ENCODE data around the gene CDKL1.

CDKL1 gene

DNA sequence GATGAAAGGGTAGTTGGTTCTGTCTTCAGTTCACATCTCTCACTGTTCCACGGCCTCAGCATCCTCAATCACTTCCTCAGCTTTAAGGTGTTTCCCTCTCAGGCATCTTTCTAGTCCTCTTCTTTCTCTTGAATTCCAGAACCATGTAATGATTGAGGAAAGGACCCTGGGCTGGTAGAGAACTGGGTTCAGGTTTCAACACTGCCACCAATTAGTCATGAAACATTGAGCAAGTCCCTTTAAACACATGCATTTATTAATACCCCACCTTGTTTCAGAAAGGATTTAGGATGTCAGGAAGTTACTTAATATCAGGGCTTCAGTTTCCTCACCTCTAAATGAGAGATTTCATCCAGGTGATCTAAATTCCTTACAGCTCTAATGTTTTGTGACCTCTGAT, 77.4 kb downstream of the CDKL1 start:
- TF ChIP-seq YY1 (IDR thresholded peaks at IDR 0.05; ENCODE audit: low read depth) (no peak), EGR1 (IDR thresholded peaks at IDR 0.05) (no peak), EP300 (IDR thresholded peaks at IDR 0.05; ENCODE audit: borderline replicate concordance) (no peak), TAF1 (IDR thresholded peaks at IDR 0.05; ENCODE audit: low read depth) (no peak), FOXM1 (IDR thresholded peaks at IDR 0.05; ENCODE audit: borderline replicate concordance, low read depth) (no peak)

DNA sequence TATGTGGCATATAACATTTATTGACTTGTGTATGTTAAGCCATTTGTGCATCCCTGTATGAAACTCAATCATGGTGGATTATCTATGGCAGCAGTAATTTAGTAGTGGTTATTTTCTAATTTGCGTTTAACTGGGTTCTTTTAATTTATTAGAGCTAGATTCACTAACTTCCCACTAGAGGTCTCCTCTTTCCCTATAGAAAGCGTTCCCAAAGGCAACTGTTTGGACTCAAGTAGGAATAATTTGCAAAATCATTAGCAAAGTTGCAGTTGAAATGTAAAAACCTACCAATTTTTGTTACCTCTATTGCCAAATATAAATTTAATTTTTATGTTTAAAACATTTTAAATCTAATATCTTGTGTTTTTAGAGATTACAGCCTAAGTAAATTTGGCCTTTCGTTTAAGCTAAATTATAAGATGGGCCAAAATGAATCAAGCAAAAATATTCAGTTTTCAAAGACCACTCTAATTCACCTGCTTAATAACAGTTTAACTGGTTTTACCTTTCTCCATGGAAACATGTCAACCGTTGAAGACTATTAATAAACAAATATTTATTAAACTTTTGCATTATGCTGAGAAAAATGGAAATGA, 78.6 kb downstream of the CDKL1 start:
- TF ChIP-seq NFIC (IDR thresholded peaks at IDR 0.05) (no peak), TEAD4 (IDR thresholded peaks at IDR 0.05) (no peak), ZBTB7A (IDR thresholded peaks at IDR 0.05; ENCODE audit: low read depth) (no peak), RAD21 (IDR thresholded peaks at IDR 0.05; ENCODE audit: low read depth) (peak; percentile 63), CREB1 (IDR thresholded peaks at IDR 0.05; ENCODE audit: low read depth) (no peak)
- TF ChIP-seq, protein P1, sequence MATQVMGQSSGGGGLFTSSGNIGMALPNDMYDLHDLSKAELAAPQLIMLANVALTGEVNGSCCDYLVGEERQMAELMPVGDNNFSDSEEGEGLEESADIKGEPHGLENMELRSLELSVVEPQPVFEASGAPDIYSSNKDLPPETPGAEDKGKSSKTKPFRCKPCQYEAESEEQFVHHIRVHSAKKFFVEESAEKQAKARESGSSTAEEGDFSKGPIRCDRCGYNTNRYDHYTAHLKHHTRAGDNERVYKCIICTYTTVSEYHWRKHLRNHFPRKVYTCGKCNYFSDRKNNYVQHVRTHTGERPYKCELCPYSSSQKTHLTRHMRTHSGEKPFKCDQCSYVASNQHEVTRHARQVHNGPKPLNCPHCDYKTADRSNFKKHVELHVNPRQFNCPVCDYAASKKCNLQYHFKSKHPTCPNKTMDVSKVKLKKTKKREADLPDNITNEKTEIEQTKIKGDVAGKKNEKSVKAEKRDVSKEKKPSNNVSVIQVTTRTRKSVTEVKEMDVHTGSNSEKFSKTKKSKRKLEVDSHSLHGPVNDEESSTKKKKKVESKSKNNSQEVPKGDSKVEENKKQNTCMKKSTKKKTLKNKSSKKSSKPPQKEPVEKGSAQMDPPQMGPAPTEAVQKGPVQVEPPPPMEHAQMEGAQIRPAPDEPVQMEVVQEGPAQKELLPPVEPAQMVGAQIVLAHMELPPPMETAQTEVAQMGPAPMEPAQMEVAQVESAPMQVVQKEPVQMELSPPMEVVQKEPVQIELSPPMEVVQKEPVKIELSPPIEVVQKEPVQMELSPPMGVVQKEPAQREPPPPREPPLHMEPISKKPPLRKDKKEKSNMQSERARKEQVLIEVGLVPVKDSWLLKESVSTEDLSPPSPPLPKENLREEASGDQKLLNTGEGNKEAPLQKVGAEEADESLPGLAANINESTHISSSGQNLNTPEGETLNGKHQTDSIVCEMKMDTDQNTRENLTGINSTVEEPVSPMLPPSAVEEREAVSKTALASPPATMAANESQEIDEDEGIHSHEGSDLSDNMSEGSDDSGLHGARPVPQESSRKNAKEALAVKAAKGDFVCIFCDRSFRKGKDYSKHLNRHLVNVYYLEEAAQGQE (IDR thresholded peaks at IDR 0.05; ENCODE audit: low read depth): no peak

DNA sequence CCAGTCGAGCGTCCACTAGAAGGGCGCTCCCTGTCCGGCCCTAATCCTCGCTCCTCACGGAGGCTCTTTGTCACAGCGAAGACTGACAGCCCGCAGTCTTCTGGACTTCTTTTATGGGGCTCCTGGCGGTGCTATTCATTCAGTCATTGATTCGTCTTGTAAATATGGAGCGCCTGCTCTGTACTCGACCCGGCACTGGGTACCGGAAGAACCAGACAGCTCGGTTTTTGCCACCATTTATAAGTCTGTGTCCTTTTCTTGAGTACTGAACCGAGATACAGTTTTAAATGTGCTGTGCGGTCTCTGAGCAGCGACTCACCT, 84.0 kb downstream of the CDKL1 start:
- no peak for TF ChIP-seq EGR1 (IDR thresholded peaks at IDR 0.05)

DNA sequence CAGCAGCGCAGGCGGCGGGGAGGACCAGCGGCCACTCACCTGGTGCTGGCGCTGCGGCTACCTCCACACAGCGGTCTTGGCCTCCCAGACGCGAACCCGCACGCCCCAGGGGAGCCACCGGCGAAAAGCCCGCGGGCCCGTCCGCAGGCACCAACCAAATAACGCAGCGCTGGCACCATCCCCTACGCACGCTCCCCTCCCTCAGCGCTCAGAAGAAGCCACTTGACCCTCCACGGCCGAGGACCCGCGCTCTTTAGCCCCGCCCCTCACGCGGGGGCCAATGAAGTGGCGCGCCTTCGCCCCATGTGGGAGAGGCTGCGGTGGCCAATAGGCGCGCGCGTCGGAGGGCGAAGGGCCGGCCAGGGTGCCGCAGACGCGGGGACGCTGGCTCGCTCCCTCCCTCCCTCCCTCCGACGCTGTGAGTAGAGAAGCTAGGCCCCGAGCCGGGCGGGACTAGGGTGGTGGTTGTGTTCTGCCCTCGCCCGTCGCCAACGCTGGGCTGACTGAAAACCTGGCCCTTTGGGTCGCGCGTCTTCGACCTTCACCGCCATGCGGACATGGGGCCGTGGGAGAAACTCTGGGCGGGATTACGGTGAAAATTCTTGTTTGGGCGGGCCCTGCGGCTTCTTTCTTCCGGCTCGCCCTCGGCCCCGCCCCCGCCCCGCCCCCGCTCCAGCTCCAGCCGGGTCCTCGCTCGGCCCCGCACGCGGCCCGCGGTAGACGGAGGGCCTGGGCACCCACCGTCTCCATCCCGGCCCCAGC, 84.5 kb downstream of the CDKL1 start, which contains the start of the genes DMAC2L and L2HGDH:
DMAC2L (plus strand) TSS at position 353 of the 762 bp plus-strand sequence. CDS start 9,164 bp downstream, outside the sequence.
L2HGDH (minus strand) TSS at position 258 of the 762 bp plus-strand sequence; CDS start at position 179, 79 bp downstream.
- TF ChIP-seq EGR1 (IDR thresholded peaks at IDR 0.05) (peak; percentile 42), CREB1 (IDR thresholded peaks at IDR 0.05; ENCODE audit: low read depth) (peak; percentile 16; the same call in 1 of the 2 replicates), FOXM1 (IDR thresholded peaks at IDR 0.05; ENCODE audit: borderline replicate concordance, low read depth) (no peak), NFIC (IDR thresholded peaks at IDR 0.05) (peak; percentile 5; the same call in 1 of the 2 replicates), ZBTB7A (IDR thresholded peaks at IDR 0.05; ENCODE audit: low read depth) (no peak), TAF1 (IDR thresholded peaks at IDR 0.05; ENCODE audit: low read depth) (peak; percentile 66), EP300 (IDR thresholded peaks at IDR 0.05; ENCODE audit: borderline replicate concordance) (no peak), TCF12 (IDR thresholded peaks at IDR 0.05; ENCODE audit: low read depth) (peak; percentile 56; the same call in 1 of the 2 replicates), TEAD4 (IDR thresholded peaks at IDR 0.05) (0 out of 2 replicates have a peak, but pooled peaks have one; percentile 18)
- TF ChIP-seq, protein P2, sequence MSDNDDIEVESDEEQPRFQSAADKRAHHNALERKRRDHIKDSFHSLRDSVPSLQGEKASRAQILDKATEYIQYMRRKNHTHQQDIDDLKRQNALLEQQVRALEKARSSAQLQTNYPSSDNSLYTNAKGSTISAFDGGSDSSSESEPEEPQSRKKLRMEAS (IDR thresholded peaks at IDR 0.05): peak; percentile 97
- TF ChIP-seq, protein P3, sequence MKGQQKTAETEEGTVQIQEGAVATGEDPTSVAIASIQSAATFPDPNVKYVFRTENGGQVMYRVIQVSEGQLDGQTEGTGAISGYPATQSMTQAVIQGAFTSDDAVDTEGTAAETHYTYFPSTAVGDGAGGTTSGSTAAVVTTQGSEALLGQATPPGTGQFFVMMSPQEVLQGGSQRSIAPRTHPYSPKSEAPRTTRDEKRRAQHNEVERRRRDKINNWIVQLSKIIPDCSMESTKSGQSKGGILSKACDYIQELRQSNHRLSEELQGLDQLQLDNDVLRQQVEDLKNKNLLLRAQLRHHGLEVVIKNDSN (IDR thresholded peaks at IDR 0.05): peak; percentile 87

DNA sequence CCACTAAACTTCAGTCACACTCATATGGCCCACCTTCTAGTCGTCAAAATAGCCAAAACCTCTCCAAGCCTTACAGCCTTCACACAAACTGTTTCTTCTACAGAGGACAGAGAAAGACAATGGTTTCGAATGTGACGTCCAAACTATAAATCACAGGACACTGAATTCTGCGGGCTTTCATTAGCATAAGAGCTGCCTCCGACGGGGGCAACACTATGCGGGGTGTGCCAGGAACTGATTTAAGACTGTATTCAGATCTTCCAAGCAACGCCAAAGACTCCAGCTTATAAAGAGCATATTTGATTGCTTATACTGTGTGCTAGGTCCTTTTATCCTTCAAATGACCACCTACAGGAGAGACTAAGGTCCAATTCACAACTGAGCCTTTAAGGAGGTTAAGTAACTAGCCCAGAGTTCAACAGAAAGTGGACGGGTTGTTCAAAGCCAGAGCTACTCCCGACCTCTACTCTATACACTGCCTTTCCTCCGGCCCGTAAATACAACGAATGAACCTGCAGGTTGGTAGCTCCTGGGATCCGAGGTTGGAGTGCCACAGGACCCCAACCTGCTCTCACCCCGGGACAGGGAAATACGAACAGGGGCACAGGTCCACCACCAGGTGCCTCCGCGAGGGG, 85.2 kb downstream of the CDKL1 start:
- TF ChIP-seq CEBPB (IDR thresholded peaks at IDR 0.05) (no peak), FOXM1 (IDR thresholded peaks at IDR 0.05; ENCODE audit: borderline replicate concordance, low read depth) (no peak), TEAD4 (IDR thresholded peaks at IDR 0.05) (no peak), EGR1 (IDR thresholded peaks at IDR 0.05) (no peak), TAF1 (IDR thresholded peaks at IDR 0.05; ENCODE audit: low read depth) (no peak), RAD21 (IDR thresholded peaks at IDR 0.05; ENCODE audit: low read depth) (no peak; the same call in 1 of the 2 replicates), TCF12 (IDR thresholded peaks at IDR 0.05; ENCODE audit: low read depth) (no peak), EP300 (IDR thresholded peaks at IDR 0.05; ENCODE audit: borderline replicate concordance) (no peak), ZBTB7A (IDR thresholded peaks at IDR 0.05; ENCODE audit: low read depth) (no peak), CREB1 (IDR thresholded peaks at IDR 0.05; ENCODE audit: low read depth) (no peak), NFIC (IDR thresholded peaks at IDR 0.05) (no peak), YY1 (IDR thresholded peaks at IDR 0.05; ENCODE audit: low read depth) (no peak)
- TF ChIP-seq, protein P2 (IDR thresholded peaks at IDR 0.05): no peak
- TF ChIP-seq, protein P3 (IDR thresholded peaks at IDR 0.05): no peak

DNA sequence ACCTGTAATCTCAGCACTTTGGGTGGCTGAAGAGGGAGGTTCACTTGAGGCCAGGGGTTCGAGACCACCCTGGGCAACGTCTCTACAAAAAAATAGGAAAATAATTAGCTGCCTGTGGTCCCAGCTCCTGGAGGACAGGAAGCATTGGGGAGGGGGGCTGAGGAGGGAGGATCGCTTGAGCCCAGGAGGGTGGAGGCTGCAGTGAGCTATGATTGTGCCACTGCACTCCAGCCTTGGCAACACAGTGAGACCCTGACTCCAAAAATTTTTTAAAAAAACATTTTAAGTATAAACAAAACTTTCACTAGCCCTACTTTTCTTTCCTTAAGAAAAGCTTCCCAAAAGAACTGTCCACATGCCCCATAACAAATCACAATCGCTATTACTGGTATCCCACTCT, 86.2 kb downstream of the CDKL1 start:
- TF ChIP-seq, protein P1 (IDR thresholded peaks at IDR 0.05; ENCODE audit: low read depth): no peak
- TF ChIP-seq, protein P2 (IDR thresholded peaks at IDR 0.05): no peak
- TF ChIP-seq NFIC (IDR thresholded peaks at IDR 0.05) (no peak), TAF1 (IDR thresholded peaks at IDR 0.05; ENCODE audit: low read depth) (no peak), CEBPB (IDR thresholded peaks at IDR 0.05) (no peak), CREB1 (IDR thresholded peaks at IDR 0.05; ENCODE audit: low read depth) (no peak), TCF12 (IDR thresholded peaks at IDR 0.05; ENCODE audit: low read depth) (no peak), ZBTB7A (IDR thresholded peaks at IDR 0.05; ENCODE audit: low read depth) (no peak), EGR1 (IDR thresholded peaks at IDR 0.05) (no peak), YY1 (IDR thresholded peaks at IDR 0.05; ENCODE audit: low read depth) (no peak), EP300 (IDR thresholded peaks at IDR 0.05; ENCODE audit: borderline replicate concordance) (no peak), FOXM1 (IDR thresholded peaks at IDR 0.05; ENCODE audit: borderline replicate concordance, low read depth) (no peak), RAD21 (IDR thresholded peaks at IDR 0.05; ENCODE audit: low read depth) (no peak), TEAD4 (IDR thresholded peaks at IDR 0.05) (no peak)
- TF ChIP-seq, protein P3 (IDR thresholded peaks at IDR 0.05): no peak
